Natural killer cell treated with Interleukin-12 subunit alpha and Interleukin-12 subunit beta and Interleukin-15 and Interleukin-18, amount 100 ng/mL, for 72 hours (primary cell): ENCODE measurements around the gene LGALS13. TPM values are rescaled to one million over a fixed set of nuclear protein-coding genes. Genes with fewer than 3 reads are reported as not detected.

Experiments used
- ATAC-seq, 2 donors: fragments of 150-1000 bp; cut with Tn5 transposase in 1 of 2; sonication (Bioruptor Pico), chemical (Tn5 transposase) in 1 of 2; 2 replicates each; pipeline ENCODE4 v1.10.0; 2021
- DNase-seq: peaks from one replicate; pipeline ENCODE4 v3.0.0; 2022; ENCODE audit warnings: low spot score
- H3K27ac Mint-ChIP-seq, 2 donors: 1 replicate in 1 of 2; 2 replicates in 1 of 2; pipeline ENCODE4 v1.8.0; 2022; ENCODE audit warnings: mixed read lengths in 2 of 2, mild to moderate bottlenecking in 1 of 2, moderate library complexity in 1 of 2
- H3K27me3 Mint-ChIP-seq, 2 donors: 1 replicate in 1 of 2; 2 replicates in 1 of 2; pipeline ENCODE4 v1.8.0; 2022; ENCODE audit warnings: mixed read lengths in 2 of 2
- H3K36me3 Mint-ChIP-seq: one replicate; pipeline ENCODE4 v1.8.0; 2022; ENCODE audit warnings: mixed read lengths
- H3K4me1 Mint-ChIP-seq, 2 donors: 1 replicate in 1 of 2; 2 replicates in 1 of 2; pipeline ENCODE4 v1.8.0; 2022; ENCODE audit warnings: low read depth in 2 of 2, mixed read lengths in 2 of 2, mild to moderate bottlenecking in 1 of 2
- H3K4me3 Mint-ChIP-seq: one replicate; pipeline ENCODE4 v1.8.0; 2022; ENCODE audit warnings: mixed read lengths
- H3K9me3 Mint-ChIP-seq: 2 replicates; pipeline ENCODE4 v1.8.0; 2022; ENCODE audit warnings: mixed read lengths
- total RNA-seq, 2 donors: library from RNA; stranded (reverse); gene quantifications; one replicate each; pipeline ENCODE4 v1.2.3, GENCODE V29; 2022

The LGALS13 gene
- total RNA-seq, 2 donors from 2014 or later: not detected

GRCh38 chr19:39641773-39642172 lies 39.4 kb downstream of the LGALS13 start:
- ATAC-seq (no peak), DNase-seq (no peak)
- H3K27ac Mint-ChIP-seq: no peak overlapping the region
- no peak overlapping the region for H3K4me3 Mint-ChIP-seq
- H3K27me3 Mint-ChIP-seq: peaks cover 40% of the 10 kb centered on the region in 2 donors
- H3K9me3 Mint-ChIP-seq: peaks cover 3% of the 10 kb centered on the region
- no peaks in the 10 kb centered on the region for H3K36me3 Mint-ChIP-seq
- no peaks in the 10 kb centered on the region for H3K4me1 Mint-ChIP-seq

- H3K27ac Mint-ChIP-seq: no peak overlapping the region
- peaks cover 3% of the 10 kb centered on the region for H3K9me3 Mint-ChIP-seq
- no peak for DNase-seq
- peaks cover 38 to 40% of the 10 kb centered on the region in 2 donors for H3K27me3 Mint-ChIP-seq
- no peak overlapping the region for H3K4me3 Mint-ChIP-seq
- no peaks in the 10 kb centered on the region for H3K4me1 Mint-ChIP-seq
- no peak for ATAC-seq
- H3K36me3 Mint-ChIP-seq: no peaks in the 10 kb centered on the region
These were observed 41.3 kb downstream of the LGALS13 start for GRCh38 chr19:39643591-39643990.

DNA sequence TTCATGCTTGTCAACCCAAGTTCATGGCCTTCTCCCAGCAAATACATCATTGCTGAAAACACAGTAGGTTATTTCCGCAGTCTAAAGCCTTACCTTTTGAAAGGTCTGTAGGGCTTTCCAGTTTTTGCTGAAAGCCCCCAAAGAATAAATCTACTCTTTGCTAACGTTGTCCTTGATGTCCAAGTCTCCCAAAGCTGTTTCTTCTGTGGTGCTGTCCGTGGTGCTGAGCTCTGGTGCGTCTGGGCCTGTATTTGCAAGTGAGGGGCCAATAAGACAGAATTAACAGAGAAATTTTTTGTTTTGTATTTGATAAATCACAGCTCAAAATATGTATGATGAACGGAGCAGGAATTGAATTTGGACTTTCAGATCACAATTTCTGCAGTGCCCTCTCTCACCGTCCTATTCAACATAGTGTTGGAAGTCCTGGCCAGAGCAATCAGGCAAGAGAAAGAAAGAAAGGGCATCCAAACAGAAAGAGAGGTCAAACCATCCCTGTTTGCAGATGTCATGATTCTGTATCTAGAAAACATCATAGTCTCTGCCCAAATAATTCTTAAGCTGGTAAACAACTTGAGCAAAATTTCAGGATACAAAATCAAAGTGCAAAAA lies 43.6 kb downstream of the LGALS13 start:
- DNase-seq: no peak
- Mint-ChIP-seq H3K27me3 (peaks cover 41 to 43% of the 10 kb centered on the region in 2 donors), H3K4me1 (no peaks in the 10 kb centered on the region), H3K36me3 (no peaks in the 10 kb centered on the region), H3K9me3 (peaks cover 3% of the 10 kb centered on the region), H3K27ac (no peak overlapping the region), H3K4me3 (no peak overlapping the region)
- ATAC-seq: no peak

DNA sequence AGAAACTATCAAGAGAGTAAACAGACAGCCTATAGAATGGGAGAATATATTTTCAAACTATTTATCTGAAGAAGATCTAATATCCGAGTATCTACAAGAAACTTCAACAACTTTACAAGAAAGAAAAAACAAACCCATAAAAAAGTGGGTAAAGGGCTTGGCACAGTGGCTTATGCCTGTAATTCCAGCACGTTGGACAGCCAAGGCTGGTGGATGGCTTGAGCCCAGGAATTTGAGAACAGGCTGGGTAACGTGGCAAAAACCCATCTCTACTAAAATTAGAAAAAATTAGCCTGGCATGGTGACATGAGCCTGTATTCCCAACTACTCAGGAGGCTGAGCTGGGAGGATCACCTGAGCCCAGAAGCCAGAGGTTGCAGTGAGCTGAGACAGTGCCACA lies 45.6 kb downstream of the LGALS13 start:
- no peak for DNase-seq
- no peak overlapping the region for H3K4me3 Mint-ChIP-seq

GRCh38 chr19:39655613-39656012 lies 53.3 kb downstream of the LGALS13 start, which contains the start of gene LGALS16:
TSS of gene LGALS16 (plus strand) at chr19:39655913. CDS start at chr19:39655962, 49 bp downstream.
- Mint-ChIP-seq H3K4me3 (no peak within 1 kb of the TSS), H3K36me3 (no peaks in the 10 kb centered on the region), H3K27ac (no peak within 1 kb of the TSS), H3K9me3 (no peaks in the 10 kb centered on the region), H3K4me1 (no peaks in the 10 kb centered on the region), H3K27me3 (peaks cover 43 to 60% of the 10 kb centered on the region in 2 donors)
- no peak for ATAC-seq
- no peak for DNase-seq

More for the DNA sequence above, 45.6 kb downstream of the LGALS13 start:
- ATAC-seq: no peak
- no peaks in the 10 kb centered on the region for H3K4me1 Mint-ChIP-seq
- no peak overlapping the region for H3K27ac Mint-ChIP-seq
- peaks cover 48 to 50% of the 10 kb centered on the region in 2 donors for H3K27me3 Mint-ChIP-seq
- H3K36me3 Mint-ChIP-seq: no peaks in the 10 kb centered on the region
- peaks cover 3% of the 10 kb centered on the region for H3K9me3 Mint-ChIP-seq

Other genes starting within 250 kb of the LGALS13 start
- 10 to 100 TPM; 38.1 to 39.2 TPM for gene PAF1, start 211.4 kb upstream of the LGALS13 start, total RNA-seq
- 10 to 100 TPM; 22.2 to 35.2 TPM for gene MED29, start 211.1 kb upstream of the LGALS13 start, total RNA-seq
- gene ZFP36, start 195.7 kb upstream of the LGALS13 start, total RNA-seq: 10 to 100 TPM; 11.2 to 27.8 TPM
- 10 to 100 TPM; 30.8 to 68.1 TPM for gene PLEKHG2, start 189.9 kb upstream of the LGALS13 start, total RNA-seq
- 1,000 to 10,000 TPM; 1,544 to 1,854 TPM for gene RPS16, start 166.6 kb upstream of the LGALS13 start, total RNA-seq
- gene SUPT5H, start 156.9 kb upstream of the LGALS13 start, total RNA-seq: 100 to 1,000 TPM; 164 to 192 TPM
- gene TIMM50, start 121.7 kb upstream of the LGALS13 start, total RNA-seq: 100 to 1,000 TPM in 1 of 2 donors, 10 to 100 TPM in 1; 74.0 to 133 TPM
- gene DLL3, start 103.6 kb upstream of the LGALS13 start, total RNA-seq: under 1 TPM; 0.21 to 0.92 TPM
- not detected for gene SELENOV, start 87.4 kb upstream of the LGALS13 start, total RNA-seq
- gene EID2B, start 69.7 kb upstream of the LGALS13 start, total RNA-seq: 1 to 10 TPM; 1.9 to 5.4 TPM
- 10 to 100 TPM; 10.4 to 11.4 TPM for gene EID2, start 62.4 kb upstream of the LGALS13 start, total RNA-seq
- gene LGALS16, start 53.4 kb downstream of the LGALS13 start, total RNA-seq: not detected
- gene LGALS14, start 102.0 kb downstream of the LGALS13 start, total RNA-seq: not detected
- gene CLC, start 135.5 kb downstream of the LGALS13 start, total RNA-seq: 10 to 100 TPM in 1 of 2 donors, under 1 TPM in 1; 0.64 to 19.2 TPM
- gene LEUTX, start 176.3 kb downstream of the LGALS13 start, total RNA-seq: not detected
- gene DYRK1B, start 231.6 kb downstream of the LGALS13 start, total RNA-seq: 10 to 100 TPM in 1 of 2 donors, 1 to 10 TPM in 1; 7.5 to 10.5 TPM
- gene FBL, start 243.9 kb downstream of the LGALS13 start, total RNA-seq: 100 to 1,000 TPM; 304 to 505 TPM